Ishikawa (cell line): ENCODE results near the gene DEFB132.

Experiments
- CEBPB ChIP-seq: IDR thresholded peaks from 2 replicates; pipeline ENCODE4 v1.6.1; 2012
- CREB1 ChIP-seq: IDR thresholded peaks from 2 replicates; pipeline ENCODE4 v1.6.1; 2012; ENCODE audit warnings: low read depth
- EGR1 ChIP-seq: IDR thresholded peaks from 2 replicates; pipeline ENCODE4 v1.6.1; 2012
- EP300 ChIP-seq: IDR thresholded peaks from 2 replicates; pipeline ENCODE4 v1.6.1; 2012; ENCODE audit warnings: borderline replicate concordance
- FOXM1 ChIP-seq: IDR thresholded peaks from 2 replicates; pipeline ENCODE4 v1.6.1; 2012; ENCODE audit warnings: low read depth, borderline replicate concordance
- MAX ChIP-seq: IDR thresholded peaks from 2 replicates; pipeline ENCODE4 v1.6.1; 2012
- NFIC ChIP-seq: IDR thresholded peaks from 2 replicates; pipeline ENCODE4 v1.6.1; 2012
- RAD21 ChIP-seq: IDR thresholded peaks from 2 replicates; pipeline ENCODE4 v1.6.1; 2012; ENCODE audit warnings: low read depth
- REST ChIP-seq: IDR thresholded peaks from 2 replicates; pipeline ENCODE4 v1.6.1; 2012; ENCODE audit warnings: low read depth, mild to moderate bottlenecking
- TAF1 ChIP-seq: IDR thresholded peaks from 2 replicates; pipeline ENCODE4 v1.6.1; 2012; ENCODE audit warnings: low read depth, mild to moderate bottlenecking
- TCF12 ChIP-seq: IDR thresholded peaks from 2 replicates; pipeline ENCODE4 v1.6.1; 2012; ENCODE audit warnings: low read depth
- TEAD4 ChIP-seq: IDR thresholded peaks from 2 replicates; pipeline ENCODE4 v1.6.1; 2012
- USF1 ChIP-seq: IDR thresholded peaks from 2 replicates; pipeline ENCODE4 v1.6.1; 2012
- YY1 ChIP-seq: IDR thresholded peaks from 2 replicates; pipeline ENCODE4 v1.6.1; 2012; ENCODE audit warnings: low read depth
- ZBTB7A ChIP-seq: IDR thresholded peaks from 2 replicates; pipeline ENCODE4 v1.6.1; 2012; ENCODE audit warnings: low read depth

DEFB132 gene

GRCh38 chr20:235891-236290, 21.6 kb upstream of the DEFB132 start:
- TF ChIP-seq EGR1 (no peak), RAD21 (peak; percentile 46), MAX (no peak), REST (no peak)

GRCh38 chr20:237489-237888, 20.0 kb upstream of the DEFB132 start:
- no peak for TF ChIP-seq TEAD4
- TF ChIP-seq CREB1 = no peak
- no peak for TF ChIP-seq YY1
- no peak for TF ChIP-seq USF1

- TF ChIP-seq EP300 (no peak), ZBTB7A (no peak), RAD21 (no peak), NFIC (no peak), REST (no peak), CEBPB (no peak), TEAD4 (no peak), FOXM1 (no peak)
Measured at GRCh38 chr20:237929-238328, 19.6 kb upstream of the DEFB132 start.

GRCh38 chr20:242905-243304, 14.6 kb upstream of the DEFB132 start:
- TF ChIP-seq USF1 (no peak), FOXM1 (no peak), MAX (no peak), EP300 (no peak), TEAD4 (no peak), TAF1 (no peak), TCF12 (no peak), ZBTB7A (no peak), CREB1 (no peak), CEBPB (no peak), RAD21 (no peak), EGR1 (no peak), REST (no peak), YY1 (no peak), NFIC (no peak)

GRCh38 chr20:251354-251753, 6.2 kb upstream of the DEFB132 start:
- TF ChIP-seq REST (no peak), NFIC (no peak)
